ENCODE data around the gene PAEP. TPM values are rescaled to one million over a fixed set of nuclear protein-coding genes. Genes with fewer than 3 reads are reported as not detected.
"Not testable (repeated sequence)": the region's sequence is repeated elsewhere in the genome, so short reads cannot be mapped to it uniquely, and the experiment has no call there.

Gene PAEP
- total and polyA plus RNA-seq, 5 donors, result not detected

- intact Hi-C loops (cut with DNase I), result no loop called here
- Histone ChIP-seq H3K4me1 (ENCODE audit: control insufficient read depth, insufficient read depth, low read length) (no peaks in the 10 kb centered on the region), H3K4me3 (ENCODE audit: low read length) (no peak overlapping the region), H3K9me3 (ENCODE audit: control insufficient read depth, low read length) (no peaks in the 10 kb centered on the region), H3K27me3 (ENCODE audit: control insufficient read depth, insufficient read depth) (no peaks in the 10 kb centered on the region), H3K27ac (ENCODE audit: low read length) (no peak overlapping the region)
- no peak for ATAC-seq
- WGBS, result 85% methylated on average over 18 of the region's 18 CpGs
- no peak for DNase-seq
Measured at GRCh38 chr9:135544981-135545635, 16.4 kb upstream of the PAEP start.

- 75% methylated on average over 14 of the region's 19 CpGs for WGBS
- ATAC-seq; H3K27ac ChIP-seq (ENCODE audit: low read length); intact Hi-C loops (cut with DNase I); H3K9me3 ChIP-seq (ENCODE audit: control insufficient read depth, low read length); H3K27me3 ChIP-seq (ENCODE audit: control insufficient read depth, insufficient read depth); DNase-seq; H3K4me1 ChIP-seq (ENCODE audit: control insufficient read depth, insufficient read depth, low read length); H3K4me3 ChIP-seq (ENCODE audit: low read length): not testable (repeated sequence)
Measured at GRCh38 chr9:135545646-135546176, 15.8 kb upstream of the PAEP start, which contains the start of gene OBP2A. Gene OBP2A, plus strand, starts transcription at chr9:135546126. Its CDS starts 55 bp downstream, at chr9:135546181.

GRCh38 chr9:135546792-135547617 is 14.6 kb upstream of the PAEP start:
- H3K9me3 ChIP-seq (ENCODE audit: control insufficient read depth, low read length); intact Hi-C loops (cut with DNase I); ATAC-seq; H3K27ac ChIP-seq (ENCODE audit: low read length); H3K27me3 ChIP-seq (ENCODE audit: control insufficient read depth, insufficient read depth); DNase-seq; H3K4me3 ChIP-seq (ENCODE audit: low read length); H3K4me1 ChIP-seq (ENCODE audit: control insufficient read depth, insufficient read depth, low read length): not testable (repeated sequence)
- 81% methylated on average over 19 of the region's 21 CpGs for WGBS

- no peaks in the 10 kb centered on the region for H3K4me1 ChIP-seq (ENCODE audit: control insufficient read depth, insufficient read depth, low read length)
- intact Hi-C loops (cut with DNase I), result no loop called here
- no peak overlapping the region for H3K27ac ChIP-seq (ENCODE audit: low read length)
- H3K4me3 ChIP-seq (ENCODE audit: low read length), result no peak overlapping the region
- H3K9me3 ChIP-seq (ENCODE audit: control insufficient read depth, low read length), result no peaks in the 10 kb centered on the region
- ATAC-seq (no peak), DNase-seq (no peak)
- WGBS, result 74% methylated on average over 28 of the region's 28 CpGs
- H3K27me3 ChIP-seq (ENCODE audit: control insufficient read depth, insufficient read depth), result no peaks in the 10 kb centered on the region
Measured at GRCh38 chr9:135547756-135548736, 13.5 kb upstream of the PAEP start.

GRCh38 chr9:135549478-135550343 is 11.8 kb upstream of the PAEP start:
- H3K27me3 ChIP-seq (ENCODE audit: control insufficient read depth, insufficient read depth); H3K4me3 ChIP-seq (ENCODE audit: low read length); intact Hi-C loops (cut with DNase I); DNase-seq; ATAC-seq; H3K27ac ChIP-seq (ENCODE audit: low read length); H3K9me3 ChIP-seq (ENCODE audit: control insufficient read depth, low read length); H3K4me1 ChIP-seq (ENCODE audit: control insufficient read depth, insufficient read depth, low read length): not testable (repeated sequence)
- 77% methylated on average over 28 of the region's 28 CpGs for WGBS

- intact Hi-C loops (cut with DNase I), result no loop called here
- no peak for ATAC-seq
- no peaks in the 10 kb centered on the region for H3K27me3 ChIP-seq (ENCODE audit: control insufficient read depth, insufficient read depth)
- no peaks in the 10 kb centered on the region for H3K4me1 ChIP-seq (ENCODE audit: control insufficient read depth, insufficient read depth, low read length)
- no peak for DNase-seq
- no peak overlapping the region for H3K4me3 ChIP-seq (ENCODE audit: low read length)
- WGBS, result 61% methylated on average over 17 of the region's 17 CpGs
- no peaks in the 10 kb centered on the region for H3K9me3 ChIP-seq (ENCODE audit: control insufficient read depth, low read length)
- no peak overlapping the region for H3K27ac ChIP-seq (ENCODE audit: low read length)
Measured at GRCh38 chr9:135550344-135550918, 11.1 kb upstream of the PAEP start.

- ATAC-seq, result no peak
- no peak for DNase-seq
- Histone ChIP-seq H3K9me3 (ENCODE audit: control insufficient read depth, low read length) (no peaks in the 10 kb centered on the region), H3K4me1 (ENCODE audit: control insufficient read depth, insufficient read depth, low read length) (no peaks in the 10 kb centered on the region), H3K27ac (ENCODE audit: low read length) (no peak overlapping the region), H3K27me3 (ENCODE audit: control insufficient read depth, insufficient read depth) (no peaks in the 10 kb centered on the region), H3K4me3 (ENCODE audit: low read length) (no peak overlapping the region)
- WGBS, result 64% methylated on average over 14 of the region's 14 CpGs
- intact Hi-C loops (cut with DNase I), result no loop called here
Measured at GRCh38 chr9:135551031-135551430, 10.5 kb upstream of the PAEP start.

GRCh38 chr9:135551456-135551855 is 10.1 kb upstream of the PAEP start:
- DNase-seq, result no peak
- no peak overlapping the region for H3K4me3 ChIP-seq (ENCODE audit: low read length)
- ATAC-seq, result no peak
- WGBS, result 90% methylated on average over 13 of the region's 13 CpGs
- no peaks in the 10 kb centered on the region for H3K4me1 ChIP-seq (ENCODE audit: control insufficient read depth, insufficient read depth, low read length)
- no peaks in the 10 kb centered on the region for H3K27me3 ChIP-seq (ENCODE audit: control insufficient read depth, insufficient read depth)
- no peak overlapping the region for H3K27ac ChIP-seq (ENCODE audit: low read length)
- no peaks in the 10 kb centered on the region for H3K9me3 ChIP-seq (ENCODE audit: control insufficient read depth, low read length)
- intact Hi-C loops (cut with DNase I), result no loop called here

- 74% methylated on average over 18 of the region's 18 CpGs for WGBS
- H3K27me3 ChIP-seq (ENCODE audit: control insufficient read depth, insufficient read depth), result no peaks in the 10 kb centered on the region
- no peak overlapping the region for H3K4me3 ChIP-seq (ENCODE audit: low read length)
- DNase-seq, result no peak
- H3K27ac ChIP-seq (ENCODE audit: low read length), result no peak overlapping the region
- intact Hi-C loops (cut with DNase I), result no loop called here
- no peaks in the 10 kb centered on the region for H3K4me1 ChIP-seq (ENCODE audit: control insufficient read depth, insufficient read depth, low read length)
- ATAC-seq, result no peak
- H3K9me3 ChIP-seq (ENCODE audit: control insufficient read depth, low read length), result no peaks in the 10 kb centered on the region
Measured at GRCh38 chr9:135552021-135552697, 9.4 kb upstream of the PAEP start.

Data from right cardiac atrium (tissue), 5 donors.